ENCODE results near the gene THADA.

THADA gene

DNA sequence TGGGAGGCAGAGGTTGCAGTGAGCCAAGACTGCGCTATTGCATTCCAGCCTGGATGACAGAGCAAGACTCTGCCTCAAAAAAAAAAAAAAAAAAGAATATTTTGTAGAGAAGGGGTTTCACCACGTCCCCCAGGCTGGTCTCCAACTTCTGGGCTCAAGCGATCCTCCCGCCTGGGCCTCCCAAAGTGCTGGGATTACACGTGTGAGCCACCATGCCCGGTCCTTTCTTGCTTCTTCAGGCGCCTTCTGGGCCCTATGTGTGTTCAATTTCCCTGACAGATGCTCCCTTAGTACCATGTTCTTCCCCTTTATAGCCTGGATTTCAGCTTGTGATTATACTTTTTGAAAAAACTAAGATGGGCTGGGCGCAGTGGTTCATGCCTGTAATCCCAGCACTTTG is 379.2 kb downstream of the THADA start:
- DNase-seq, result no peak

DNA sequence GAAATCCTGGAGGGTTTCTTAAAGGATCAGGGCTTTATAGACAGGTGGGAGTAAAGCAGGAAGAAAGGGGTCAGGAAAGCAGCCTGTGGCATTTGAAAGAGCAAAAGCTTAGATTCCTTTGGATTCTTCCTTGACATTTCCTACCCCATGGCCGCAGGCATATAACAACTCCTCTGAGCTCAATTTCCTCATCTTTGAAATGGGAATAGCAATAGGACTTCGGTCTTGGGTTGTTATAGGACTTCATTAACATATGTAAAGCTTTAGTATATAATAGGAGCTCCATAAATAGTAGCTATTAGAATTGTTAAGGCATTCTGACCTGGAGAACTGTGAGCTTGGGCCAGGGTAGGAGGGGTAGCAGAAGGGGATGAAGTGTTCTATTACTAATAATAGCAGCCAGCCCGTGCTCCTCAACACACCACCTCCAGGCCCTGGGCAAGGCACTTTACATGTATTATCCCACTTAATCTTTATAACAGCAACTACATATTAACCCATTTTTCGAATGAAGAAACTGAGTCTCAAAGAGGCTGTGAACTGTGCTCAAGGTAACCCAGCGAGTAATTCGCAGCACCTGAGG is 380.1 kb downstream of the THADA start:
- no peak for DNase-seq

DNA sequence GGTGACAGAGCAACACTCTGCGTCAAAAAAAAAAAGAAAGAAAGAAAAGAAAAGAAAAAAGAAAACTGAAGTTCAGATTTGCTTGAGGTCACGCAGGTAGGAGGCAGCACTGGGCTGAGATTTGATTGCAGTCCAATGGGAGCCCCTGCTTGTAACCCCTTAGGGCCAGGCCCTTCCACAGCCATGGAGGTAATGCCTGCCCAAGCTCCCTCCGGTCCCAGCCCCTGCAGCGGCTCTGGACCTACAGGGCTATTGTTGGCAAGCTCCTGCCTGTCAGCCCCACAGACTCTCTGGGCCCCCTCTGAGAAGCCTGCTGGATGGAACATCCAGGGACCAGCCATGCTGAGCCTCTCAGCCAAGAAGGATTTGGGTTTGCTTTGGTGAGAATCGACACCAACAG is 381.6 kb downstream of the THADA start:
- DNase-seq, result no peak

DNA sequence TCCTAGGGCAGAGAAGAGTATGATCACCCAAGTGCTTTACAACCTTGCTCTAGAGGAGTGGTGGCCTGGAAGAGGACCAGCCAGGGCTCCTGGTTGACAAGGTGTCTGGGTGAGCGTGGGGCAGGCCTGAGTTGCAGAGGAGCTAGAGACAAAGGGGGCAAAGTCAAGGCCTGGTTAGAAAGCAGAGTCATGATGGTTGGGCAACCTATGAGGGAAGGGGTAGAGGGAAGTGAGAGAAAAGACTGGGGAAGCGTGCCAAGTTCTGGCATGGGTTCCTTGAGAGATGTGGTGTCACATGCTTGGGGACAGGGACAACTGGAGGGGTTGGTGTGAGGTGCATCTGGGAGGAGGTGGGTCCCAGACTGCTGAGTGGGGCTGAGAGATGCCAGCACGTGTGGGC is 382.9 kb downstream of the THADA start:
- no peak for DNase-seq

DNA sequence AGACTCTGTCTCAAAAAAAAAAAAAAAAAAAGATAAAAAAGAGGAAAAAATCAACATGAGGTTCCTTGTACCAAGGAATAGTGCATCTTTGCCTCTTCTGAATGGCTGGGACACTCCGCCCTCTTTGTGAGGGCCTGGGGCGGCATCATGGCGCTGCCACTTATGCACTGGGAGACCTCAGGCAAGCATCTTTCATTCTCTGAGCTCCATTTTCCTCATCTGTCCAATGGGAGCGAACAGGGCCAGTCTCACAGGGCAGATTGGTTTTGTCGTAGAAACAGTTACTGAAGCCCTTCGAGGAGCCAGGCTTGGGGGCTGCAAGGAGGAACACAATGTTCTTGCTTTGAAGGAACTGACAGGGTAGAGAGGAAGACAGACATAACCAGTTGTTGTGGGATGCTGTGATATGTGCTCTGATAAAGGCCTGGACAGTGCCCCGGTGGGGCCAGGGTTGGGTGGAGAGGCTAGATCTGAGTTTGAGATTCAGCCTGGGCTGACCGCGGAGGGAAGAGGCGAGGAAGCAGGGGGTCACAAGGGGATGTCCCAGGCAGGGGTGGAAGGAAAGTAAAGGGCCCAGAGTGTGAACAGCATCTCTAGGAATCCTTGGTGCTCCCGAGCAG is 383.5 kb downstream of the THADA start:
- DNase-seq, result no peak

DNA sequence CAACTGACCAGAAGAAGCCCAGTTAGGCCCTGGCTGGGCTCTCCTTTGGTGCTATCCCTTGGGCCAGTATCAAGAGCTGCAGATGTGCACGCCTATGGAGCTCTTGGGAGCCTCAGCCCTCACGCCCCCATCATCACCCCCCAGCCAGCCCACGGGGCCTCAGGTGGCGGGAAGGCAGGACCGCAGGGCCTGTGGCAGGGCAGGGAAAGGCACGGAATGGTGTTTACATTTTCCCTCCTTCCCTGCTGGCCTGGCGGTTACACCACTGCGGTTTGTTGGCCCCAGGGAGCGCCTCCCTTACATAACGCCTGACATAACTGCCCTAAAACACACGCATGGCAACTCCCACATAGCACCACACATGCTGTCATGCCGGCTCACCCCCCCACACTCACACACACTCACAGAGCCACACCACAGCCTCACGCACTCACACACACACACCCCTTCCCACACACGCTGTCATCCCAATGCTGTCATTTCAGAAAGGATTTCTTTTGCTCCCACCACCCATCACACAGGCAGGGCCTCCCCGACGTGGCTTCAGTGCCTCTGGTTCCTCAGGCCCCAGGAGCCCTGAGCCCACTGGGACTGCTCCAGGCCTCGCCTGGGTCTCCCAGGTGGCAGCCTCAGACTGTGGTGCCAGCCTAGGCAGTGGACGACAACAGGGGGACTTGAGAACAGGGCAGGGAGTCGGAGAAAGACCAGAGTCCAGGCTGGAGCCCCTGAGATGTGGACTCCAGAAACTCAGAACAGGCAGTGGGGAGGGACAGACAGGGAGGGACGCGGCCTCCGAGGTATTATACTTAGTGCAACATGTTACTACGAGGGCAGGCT is 385.2 kb downstream of the THADA start:
- DNase-seq, result no peak

DNA sequence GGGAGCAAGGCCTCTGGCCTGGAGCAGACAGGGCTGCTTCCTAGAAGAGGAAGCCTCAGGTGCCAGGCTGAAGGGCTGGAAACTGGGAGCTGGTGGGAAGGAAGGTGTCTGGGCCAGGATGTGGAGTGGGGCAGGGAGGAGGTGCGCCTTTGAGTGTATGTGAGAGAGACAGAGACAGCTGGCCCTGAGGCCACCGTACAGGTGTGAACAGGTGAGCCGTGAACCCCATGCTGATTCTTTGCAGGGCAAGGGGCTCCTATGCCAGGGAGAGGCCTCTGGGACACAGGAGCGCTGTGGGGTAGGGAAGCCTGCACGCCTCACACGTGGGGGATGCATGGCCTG is 385.7 kb downstream of the THADA start:
- no peak for DNase-seq

DNA sequence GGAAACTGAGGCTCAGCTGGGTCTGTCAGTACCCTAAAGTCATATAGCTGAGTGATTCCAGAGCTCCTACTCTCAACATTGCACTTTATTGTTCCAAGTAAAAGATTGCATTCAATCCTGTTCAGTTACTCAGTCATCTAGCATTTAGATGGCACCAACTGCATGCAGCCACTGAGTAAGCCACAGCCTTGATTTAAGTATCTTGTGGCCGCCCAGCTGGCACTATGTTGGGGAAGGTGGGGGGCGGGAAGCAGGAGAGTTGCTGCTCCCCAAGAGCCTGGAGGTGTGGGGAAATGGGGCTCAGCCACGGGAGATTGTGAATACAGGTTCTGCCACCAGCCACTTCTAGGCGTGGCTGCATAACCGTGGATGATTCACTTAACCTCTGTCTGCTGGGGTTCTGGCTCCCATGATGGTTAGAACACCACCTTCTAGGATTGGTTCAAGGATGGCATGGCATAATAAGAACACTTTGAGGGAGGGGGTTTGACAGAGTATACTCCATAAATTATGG is 386.6 kb downstream of the THADA start:
- no peak for DNase-seq

DNA sequence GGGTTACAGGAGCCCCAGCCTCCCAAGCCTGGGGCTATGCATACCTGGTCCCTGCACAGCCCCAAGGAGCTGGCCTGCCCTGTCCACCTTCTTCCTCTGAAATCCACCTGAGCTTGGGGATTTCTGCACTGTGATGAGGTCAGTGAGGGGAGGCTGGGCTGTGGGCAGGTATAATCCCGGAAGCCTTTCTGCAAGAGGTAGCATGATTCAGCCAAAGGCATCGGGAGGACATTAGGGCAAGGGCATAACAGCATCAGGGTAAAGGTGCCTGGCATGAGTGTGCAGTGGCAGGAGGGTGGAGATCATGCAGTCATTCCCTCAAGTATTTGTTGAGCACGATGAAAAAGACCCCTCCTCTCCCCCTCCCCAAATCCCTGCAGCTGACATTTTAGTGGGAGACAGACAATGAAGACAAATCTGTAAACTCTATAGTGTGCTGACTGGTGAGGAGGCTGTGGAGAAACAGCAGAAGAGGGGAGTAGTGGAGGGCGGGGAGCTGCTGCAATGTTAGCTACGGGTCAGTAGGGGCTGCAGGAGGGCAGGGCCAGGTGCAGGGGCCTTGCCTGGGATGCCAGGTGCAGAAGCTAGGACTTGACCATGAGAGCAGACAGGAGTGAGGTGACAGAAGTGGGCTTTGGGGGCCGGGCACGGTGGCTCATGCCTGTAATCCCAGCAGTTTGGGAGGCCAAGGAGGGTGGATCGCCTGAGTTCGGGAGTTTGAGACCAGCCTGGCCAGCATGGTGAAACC is 388.1 kb downstream of the THADA start:
- no peak for DNase-seq

DNA sequence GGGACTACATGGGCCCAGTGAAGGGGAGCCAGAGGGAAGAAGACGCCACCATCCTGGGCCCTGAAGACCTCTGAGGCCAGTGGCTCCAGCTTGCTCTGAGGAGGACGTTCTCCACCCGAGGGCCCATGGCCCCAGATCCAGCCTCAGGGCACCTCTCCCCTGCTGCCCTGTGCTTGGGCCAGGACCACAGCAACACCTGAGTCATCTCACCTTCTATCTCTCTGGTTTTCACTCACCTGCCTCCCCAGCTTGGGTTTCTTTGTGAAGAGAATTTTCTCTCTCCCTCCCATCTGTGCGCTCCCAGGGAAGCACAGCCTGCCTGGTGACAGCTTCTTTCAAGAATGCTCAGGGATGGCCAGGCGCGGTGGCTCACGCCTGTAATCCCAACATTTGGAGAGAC is 389.2 kb downstream of the THADA start:
- DNase-seq, result no peak

DNA sequence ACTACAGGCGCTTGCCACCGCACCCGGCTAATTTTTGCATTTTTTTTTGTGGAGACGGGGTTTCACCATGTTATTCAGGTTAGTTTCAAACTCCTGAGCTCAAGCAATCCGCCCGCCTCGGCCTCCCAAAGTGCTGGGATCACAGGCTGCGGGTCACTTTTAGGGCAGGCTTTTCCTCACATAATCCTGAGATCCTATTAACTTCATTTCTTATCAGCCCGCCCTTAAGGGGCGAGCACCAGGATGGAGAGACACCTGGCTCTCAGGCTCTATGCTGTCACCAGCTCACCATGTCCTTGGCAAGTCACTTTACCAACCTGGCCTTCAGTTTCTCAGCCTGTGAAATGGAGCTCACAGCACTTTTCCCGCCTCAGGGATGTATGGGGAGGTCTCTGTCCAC is 392.5 kb downstream of the THADA start:
- DNase-seq, result no peak

DNA sequence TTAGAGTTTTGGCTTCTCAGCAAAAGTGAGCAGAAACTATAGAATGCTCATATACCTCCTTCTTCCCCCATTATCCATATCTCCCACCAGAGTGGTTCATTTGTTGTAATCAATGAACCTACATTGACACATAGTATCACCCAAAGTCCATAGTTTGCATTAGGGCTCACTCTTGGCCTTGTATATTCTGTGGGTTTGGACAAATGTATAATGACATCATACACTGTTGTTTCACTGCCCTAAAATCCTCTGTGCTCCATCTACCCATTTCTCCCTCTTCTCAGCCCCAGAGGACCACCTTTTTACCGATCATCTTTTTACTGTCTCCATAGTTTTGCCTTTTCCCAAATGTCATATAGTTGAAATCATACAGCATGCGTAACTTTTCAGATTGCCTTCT is 393.5 kb downstream of the THADA start:
- no peak for DNase-seq

DNA sequence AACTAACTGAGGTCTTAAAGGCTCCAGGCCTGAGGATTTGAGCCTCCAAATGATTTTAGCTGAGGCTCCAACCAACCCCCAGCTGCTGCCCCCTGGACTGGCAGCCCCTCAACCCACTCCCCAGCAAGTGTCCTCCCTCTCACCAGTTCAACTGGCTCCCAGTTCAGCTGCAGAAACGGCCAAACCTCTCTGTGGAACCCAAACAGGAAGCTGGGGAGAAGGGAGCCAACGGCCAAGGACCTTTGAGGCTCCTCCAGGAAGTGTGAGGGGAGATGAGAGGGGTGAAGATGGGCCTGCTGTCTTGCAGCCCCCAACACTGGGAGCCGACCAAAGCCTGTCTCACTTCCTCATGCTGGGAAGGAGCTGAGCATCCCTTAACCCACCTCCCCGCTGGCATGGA is 394.3 kb downstream of the THADA start:
- DNase-seq, result no peak

DNA sequence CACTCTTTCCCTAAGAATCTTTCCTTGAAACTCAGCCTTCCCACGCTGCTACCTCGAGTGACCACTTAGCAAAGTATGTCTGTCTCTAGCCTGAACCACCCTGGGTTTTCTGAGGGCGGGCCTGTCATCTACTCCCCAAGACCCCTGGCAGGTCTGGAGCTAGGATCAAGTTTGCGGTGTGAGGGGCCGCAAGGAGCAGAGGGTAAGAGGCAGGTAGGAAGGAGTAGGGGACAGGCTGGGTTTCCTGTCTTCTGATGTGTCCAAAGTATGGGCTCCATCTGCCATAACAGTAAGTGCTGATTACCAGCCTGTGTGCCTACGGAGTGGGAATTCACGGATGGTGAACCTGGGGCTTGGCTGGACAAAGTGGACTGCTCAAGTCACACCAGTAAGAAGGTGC is 394.8 kb downstream of the THADA start:
- DNase-seq, result no peak

DNA sequence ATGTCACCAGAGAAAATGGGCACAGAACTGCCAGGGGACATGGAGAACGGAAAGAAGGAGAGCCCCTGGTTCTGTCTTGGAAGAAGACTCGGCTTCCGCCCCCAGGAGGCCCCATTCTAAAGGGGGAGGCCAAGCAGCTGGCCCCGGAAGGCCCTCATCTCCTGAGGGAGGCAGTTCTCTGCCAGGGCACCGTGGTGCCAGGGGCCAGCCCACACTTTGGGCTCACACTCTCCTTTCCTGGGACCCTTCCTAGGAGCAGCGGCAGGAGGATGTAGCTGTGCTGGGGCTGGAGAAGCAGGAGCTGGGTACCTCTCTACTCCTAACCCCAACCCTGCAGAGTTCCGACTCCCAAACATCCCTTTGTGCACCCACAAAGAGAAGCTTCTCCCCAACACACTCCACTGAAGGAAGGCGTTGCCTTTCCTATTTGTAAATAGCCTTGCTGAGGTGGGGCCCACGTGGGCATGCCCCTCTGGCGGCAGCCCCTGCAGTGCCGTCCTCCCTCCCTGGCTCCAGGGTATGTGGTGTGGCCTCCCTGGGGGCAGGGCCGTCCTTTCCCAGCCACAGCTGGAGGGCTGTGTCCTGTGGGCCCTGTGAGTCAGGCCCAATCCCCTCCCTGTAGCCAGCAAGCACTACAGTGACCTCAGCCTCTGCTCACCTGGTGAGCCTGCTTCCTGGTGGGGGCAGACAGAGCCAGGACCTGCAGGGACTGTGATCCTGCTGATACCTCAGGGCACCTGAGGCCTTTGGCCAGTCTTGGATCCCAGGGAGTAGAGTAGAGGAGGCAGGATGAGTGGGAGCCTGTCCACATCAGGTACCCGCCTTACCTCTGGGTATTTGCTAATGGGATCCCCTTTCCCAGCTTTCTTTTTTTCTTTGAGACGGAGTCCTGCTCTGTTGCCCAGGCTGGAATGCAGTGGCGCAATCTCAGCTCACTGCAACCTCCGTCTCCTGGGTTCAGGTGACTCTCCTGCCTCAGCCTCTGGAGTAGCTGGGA is 396.0 kb downstream of the THADA start:
- no peak for DNase-seq

DNA sequence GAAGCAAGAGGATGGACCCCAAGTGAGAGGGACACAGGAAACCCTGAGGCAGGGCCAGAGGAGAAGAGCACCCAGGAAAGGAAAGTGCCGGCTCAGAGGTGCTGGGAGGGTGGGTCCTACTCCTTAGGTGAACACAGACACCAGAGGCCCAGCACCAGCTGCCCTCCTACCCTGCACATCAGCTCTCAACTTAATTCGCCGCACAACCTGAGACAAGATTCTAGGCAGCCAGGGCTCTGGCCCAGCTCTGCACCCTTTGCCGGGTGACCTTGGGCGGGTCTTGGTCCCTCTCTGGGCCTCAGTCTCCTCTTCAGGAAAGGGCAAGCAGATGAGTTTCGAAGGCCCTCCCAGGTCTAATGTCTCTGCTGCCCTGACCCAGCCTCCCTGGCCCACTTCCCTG is 397.6 kb downstream of the THADA start:
- DNase-seq, result no peak

DNA sequence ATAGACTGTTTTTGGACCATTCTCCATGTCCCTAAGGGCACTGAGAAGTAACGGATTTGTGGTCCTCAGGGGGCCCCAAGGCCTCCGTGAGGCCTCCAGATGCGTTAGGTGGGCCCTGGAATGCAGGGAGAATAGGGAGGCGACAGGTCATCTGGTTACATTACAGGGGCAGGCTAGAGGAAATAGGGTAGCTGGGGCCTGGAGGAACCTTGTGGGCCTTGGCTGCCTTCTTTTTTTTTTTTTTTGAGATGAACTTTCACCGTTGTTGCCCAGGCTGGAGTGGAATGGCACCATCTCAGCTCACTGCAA is 398.3 kb downstream of the THADA start:
- no peak for DNase-seq

DNA sequence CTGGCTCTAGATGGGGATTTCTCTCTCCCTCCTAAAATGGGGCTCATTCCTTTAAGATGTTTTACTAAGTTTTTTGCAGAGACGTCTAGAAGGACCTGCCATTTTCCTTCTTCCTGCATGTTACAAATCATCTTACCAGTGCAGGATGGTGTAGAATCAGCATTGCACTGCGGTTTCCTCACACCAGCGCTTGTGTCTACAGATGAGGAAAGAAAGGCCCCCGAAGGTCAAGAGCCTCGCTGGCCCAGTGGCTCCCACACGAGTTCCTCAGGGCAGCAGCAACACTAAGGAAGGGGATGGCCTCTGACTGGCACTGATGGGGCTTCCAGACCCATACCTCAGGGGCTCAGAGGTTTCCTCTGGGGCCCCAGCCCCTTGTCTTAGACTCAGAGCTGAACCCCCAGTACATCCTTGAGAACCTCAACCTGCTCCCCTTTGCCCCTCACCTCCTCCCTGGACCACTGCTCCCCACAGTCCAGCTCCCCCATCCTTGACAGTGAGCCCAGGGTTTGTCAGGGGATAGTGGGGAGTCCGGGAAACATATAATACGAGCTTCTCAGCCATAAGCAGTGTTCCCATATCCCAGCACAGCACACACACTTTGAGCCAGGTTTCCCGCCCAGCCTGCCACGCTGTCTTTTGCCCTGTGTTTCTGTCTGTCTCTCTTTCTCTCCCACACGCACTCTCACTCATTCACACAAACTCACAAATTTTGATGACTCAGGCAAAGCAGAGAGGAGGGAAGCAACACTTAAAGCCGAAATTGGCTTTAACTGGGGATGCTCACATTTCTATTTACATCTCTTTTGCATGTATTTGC is 398.9 kb downstream of the THADA start:
- DNase-seq, result no peak

DNA sequence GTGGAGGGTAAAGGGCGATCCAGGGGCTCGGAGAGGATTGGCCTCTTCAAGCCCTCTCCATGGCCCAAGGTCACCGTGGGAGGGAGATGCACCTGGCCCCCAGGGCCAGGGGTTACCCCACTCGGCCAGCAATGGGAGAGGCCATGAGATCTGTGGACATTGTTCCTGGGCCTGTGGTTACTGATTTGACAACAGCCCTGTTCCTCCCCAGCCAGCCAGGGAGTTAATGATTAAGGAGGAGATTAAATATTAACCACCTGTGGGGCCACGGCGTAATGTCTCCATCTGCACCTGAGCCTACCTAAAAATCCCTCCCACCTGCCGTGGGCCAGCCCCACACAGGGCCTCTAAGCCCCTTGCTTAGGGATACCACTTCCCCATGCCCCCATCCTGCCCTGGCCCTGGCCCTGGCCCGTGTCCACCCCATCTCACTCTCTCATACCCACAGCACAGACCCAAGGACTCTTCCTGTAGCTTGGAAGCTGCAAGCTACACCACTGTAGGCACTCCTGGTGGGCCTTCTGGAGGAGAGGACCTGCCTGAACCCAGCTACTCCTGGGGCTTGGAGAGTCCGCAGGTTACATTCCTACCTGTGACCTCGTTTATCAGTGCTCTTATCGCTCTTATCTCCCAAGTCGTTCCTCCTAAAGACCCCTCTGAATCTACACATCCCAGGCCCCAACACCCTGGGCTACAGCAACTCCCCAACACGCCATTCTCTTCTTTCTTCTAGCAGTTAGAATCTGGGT is 401.5 kb downstream of the THADA start:
- DNase-seq, result no peak

DNA sequence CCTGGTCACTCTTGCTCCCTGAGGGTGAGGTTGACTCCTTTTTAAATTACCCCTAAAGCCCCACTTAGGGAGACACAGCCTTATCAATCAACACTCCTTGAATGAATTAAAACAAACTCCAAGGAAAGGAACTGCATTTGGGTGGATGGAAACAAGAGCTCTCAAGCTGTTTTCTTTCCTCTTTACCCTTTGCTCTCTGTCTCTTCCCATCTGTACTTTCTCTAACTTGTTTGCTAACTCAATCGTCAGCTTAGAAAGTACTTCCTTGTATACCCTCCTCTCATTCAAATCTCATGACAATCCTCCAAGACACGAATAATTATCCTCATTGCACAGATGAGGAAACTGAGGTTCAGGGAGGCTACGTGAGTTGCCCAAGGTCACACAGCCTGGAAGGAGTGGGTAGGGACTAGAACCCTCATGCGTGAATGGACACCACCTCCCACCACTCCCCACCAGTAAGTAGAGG is 402.2 kb downstream of the THADA start:
- DNase-seq, result no peak
